ENCODE results near the gene ARHGEF39.

- TF ChIP-seq CTCF (conservative IDR thresholded peaks at IDR 0.05) (no peak), ZFX (IDR thresholded peaks at IDR 0.05) (no peak)
Measured at GRCh38 chr9:35713578-35713977, 48.6 kb upstream of the ARHGEF39 start.
